ENCODE results near the gene CHST3.

GRCh38 chr10:72020914-72021809 lies 57.0 kb downstream of the CHST3 start:
- TF ChIP-seq POLR2A (IDR thresholded peaks at IDR 0.05) (no peak), CTCF (IDR thresholded peaks at IDR 0.05) (no peak)
